ENCODE data around the gene KHDRBS2. TPM values are rescaled to one million over a fixed set of nuclear protein-coding genes. Genes with fewer than 3 reads are reported as not detected.

The KHDRBS2 gene
- total RNA-seq, 1 donor, result not detected

- no peak for DNase-seq (ENCODE audit: low read depth)
- no peak for TF ChIP-seq CTCF (IDR thresholded peaks at IDR 0.05; ENCODE audit: insufficient read depth, low read depth, low read length)
- no peak overlapping the region for H3K4me3 ChIP-seq (ENCODE audit: low read depth, low read length)
Measured at GRCh38 chr6:62272114-62272513, 13.9 kb downstream of the KHDRBS2 start.

GRCh38 chr6:62265906-62266525 lies 20.0 kb downstream of the KHDRBS2 start:
- DNase-seq (ENCODE audit: low read depth), result no peak
- H3K4me3 ChIP-seq (ENCODE audit: low read depth, low read length), result no peak overlapping the region
- no peak for TF ChIP-seq CTCF (IDR thresholded peaks at IDR 0.05; ENCODE audit: insufficient read depth, low read depth, low read length)

DNA sequence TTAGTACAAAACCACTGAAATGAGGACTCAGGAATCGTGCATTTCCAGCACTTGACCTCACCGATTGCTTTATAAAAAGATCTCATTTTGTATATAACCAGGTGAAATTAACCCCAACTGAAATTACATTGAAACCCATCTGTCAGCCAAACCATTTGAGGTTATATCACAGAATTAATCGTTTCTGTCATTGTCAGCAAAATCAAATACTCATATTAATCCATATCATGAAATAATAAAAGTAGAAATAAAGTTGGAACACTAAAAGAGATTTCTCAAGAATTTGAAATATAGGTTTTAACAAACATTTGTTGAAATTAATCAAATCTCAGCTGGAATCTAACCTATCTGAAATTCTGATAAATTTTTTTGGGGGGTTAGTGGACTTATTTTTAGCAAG lies 23.7 kb downstream of the KHDRBS2 start:
- no peak for DNase-seq (ENCODE audit: low read depth)
- H3K4me3 ChIP-seq (ENCODE audit: low read depth, low read length), result no peak overlapping the region
- TF ChIP-seq CTCF (IDR thresholded peaks at IDR 0.05; ENCODE audit: insufficient read depth, low read depth, low read length), result no peak

GRCh38 chr6:62246087-62246486 lies 39.9 kb downstream of the KHDRBS2 start:
- TF ChIP-seq CTCF (IDR thresholded peaks at IDR 0.05; ENCODE audit: insufficient read depth, low read depth, low read length), result no peak
- H3K4me3 ChIP-seq (ENCODE audit: low read depth, low read length), result no peak overlapping the region
- DNase-seq (ENCODE audit: low read depth), result no peak

DNA sequence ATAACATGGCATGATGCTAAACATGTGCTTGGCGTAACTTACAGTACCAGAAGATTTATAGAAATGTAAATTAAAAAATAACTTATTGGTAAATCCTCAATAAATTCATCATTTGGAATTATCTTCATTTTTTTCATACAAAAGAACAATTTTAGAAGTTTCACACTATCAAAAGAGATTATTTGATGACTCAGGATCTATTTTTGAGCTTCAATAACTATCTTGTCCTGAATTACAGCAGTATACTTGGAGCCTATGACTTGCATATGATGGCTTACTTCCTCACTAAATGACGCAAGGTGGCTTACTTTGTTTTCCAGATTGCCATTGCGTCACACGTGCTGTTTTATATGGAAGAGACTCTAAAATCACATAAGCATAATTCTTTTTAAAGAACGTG lies 49.2 kb downstream of the KHDRBS2 start:
- TF ChIP-seq CTCF (IDR thresholded peaks at IDR 0.05; ENCODE audit: insufficient read depth, low read depth, low read length), result no peak
- H3K4me3 ChIP-seq (ENCODE audit: low read depth, low read length), result no peak overlapping the region
- DNase-seq (ENCODE audit: low read depth), result no peak

GRCh38 chr6:62229231-62229630 lies 56.8 kb downstream of the KHDRBS2 start:
- no peak for TF ChIP-seq CTCF (IDR thresholded peaks at IDR 0.05; ENCODE audit: insufficient read depth, low read depth, low read length)
- no peak for DNase-seq (ENCODE audit: low read depth)

DNA sequence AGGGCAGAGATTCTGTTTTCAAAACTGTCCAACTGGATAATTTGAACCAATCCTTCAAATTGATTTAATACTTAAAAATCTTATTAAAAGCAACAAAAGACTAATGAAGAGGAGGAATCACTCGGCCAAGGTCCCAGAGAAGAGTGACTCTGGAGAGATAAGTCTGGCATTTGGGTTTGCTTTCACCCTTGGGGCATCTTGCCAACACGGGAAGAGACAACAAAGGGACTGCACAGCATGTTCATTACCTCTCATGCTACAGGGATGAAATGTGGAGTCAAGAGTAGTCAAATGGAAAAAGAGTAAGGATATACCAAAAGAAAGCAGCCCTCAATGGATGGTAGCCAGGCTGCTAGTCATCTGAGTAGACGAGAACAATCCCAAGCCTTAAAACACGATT lies 68.2 kb downstream of the KHDRBS2 start:
- DNase-seq (ENCODE audit: low read depth), result no peak
- no peak for TF ChIP-seq CTCF (IDR thresholded peaks at IDR 0.05; ENCODE audit: insufficient read depth, low read depth, low read length)
- H3K4me3 ChIP-seq (ENCODE audit: low read depth, low read length), result no peak overlapping the region

More at GRCh38 chr6:62229231-62229630, 56.8 kb downstream of the KHDRBS2 start:
- H3K4me3 ChIP-seq (ENCODE audit: low read depth, low read length), result no peak overlapping the region
